Endometrial microvascular endothelial cells (primary cell): ENCODE data around the gene FCN2. TPM values are rescaled to one million over a fixed set of nuclear protein-coding genes. Genes with fewer than 3 reads are reported as not detected.

Source experiments
- total RNA-seq: library from RNA; depleted of rRNA; stranded (reverse); fragments of >200 nt; gene quantifications from one replicate; pipeline ENCODE4 v1.2.3, GENCODE V29; 2015; ENCODE audit errors: inconsistent ontology term

Gene FCN2
- total RNA-seq, 1 donor from 2014 or later = not detected

Other genes with a start within 250 kb of the FCN2 start
- gene COL5A1, start 239.0 kb upstream of the FCN2 start, total RNA-seq = 23.8 TPM
- gene FCN1, start 37.1 kb downstream of the FCN2 start, total RNA-seq = not detected
- not detected for gene OLFM1, start 206.9 kb downstream of the FCN2 start, total RNA-seq